Esophagus squamous epithelium (tissue), 5 donors: ENCODE measurements around the gene PITRM1. TPM values are rescaled to one million over a fixed set of nuclear protein-coding genes. Genes with fewer than 3 reads are reported as not detected.

ENCODE experiments used
- DNase-seq: peaks from one replicate; lab custom pipeline; 2025; lab: John Stamatoyannopoulos, UW
- H3K27ac ChIP-seq, 4 donors: fragments of 200-600 bp; sonication (generic); one replicate each; pipeline ENCODE4 v1.5.1; 2016 to 2019; ENCODE audit warnings: mild to moderate bottlenecking in 1 of 4
- H3K27me3 ChIP-seq, 4 donors: fragments of 200-600 bp; sonication (generic); 1 replicate in 3 of 4; 2 replicates in 1 of 4; pipeline versions ENCODE4 v1.5.1 to v1.6.0; 2017 to 2021; ENCODE audit warnings: antibody characterized with exemption in 1 of 4
- H3K36me3 ChIP-seq, 3 donors: fragments of 200-600 bp; sonication (generic); one replicate each; pipeline ENCODE4 v1.5.1; 2016 to 2019
- H3K4me1 ChIP-seq, 3 donors: fragments of 200-600 bp; sonication (generic); one replicate each; pipeline ENCODE4 v1.5.1; 2017 to 2019
- H3K4me3 ChIP-seq, 4 donors: fragments of 200-600 bp; sonication (generic); 1 replicate in 3 of 4; 2 replicates in 1 of 4; pipeline ENCODE4 v1.5.1; 2016 to 2019; ENCODE audit warnings: mild to moderate bottlenecking in 2 of 4, moderate library complexity in 1 of 4
- H3K9me3 ChIP-seq, 3 donors: fragments of 200-600 bp; sonication (generic); one replicate each; pipeline ENCODE4 v1.5.1; 2016 to 2019
- POLR2A ChIP-seq, 4 donors: fragments of 450-650 bp; IDR thresholded peaks; one replicate each; pipeline ENCODE4 v1.6.1; 2017; ENCODE audit warnings: antibody characterized with exemption in 4 of 4, mild to moderate bottlenecking in 4 of 4, moderate library complexity in 3 of 4
- WGBS, 2 donors: methylation state at CpG; one replicate each; pipeline ENCODE4 v1.1.5; 2018; 5-methylcytosine and 5-hydroxymethylcytosine counted together
- intact Hi-C: fragments of 100-400 bp; cut with DNase I; formaldehyde crosslinking; loops from one replicate; pipeline ENCODE4 v1.15.0; 2022
- total RNA-seq, 4 donors: library from RNA; depleted of rRNA; stranded (reverse); fragments of >200 nt; gene quantifications; one replicate each; pipeline ENCODE4 v1.1.0, GENCODE V29; 2016
- TF ChIP-seq, protein P1 (sequence below), 6 experiments: fragments of 450-650 bp in 4 of 6; fragments of 200-600 bp in 2 of 6; sonication (generic) in 2 of 6; IDR thresholded peaks; one replicate each; pipeline ENCODE4 v1.5.1; 2016 to 2019; ENCODE audit warnings: antibody characterized with exemption in 6 of 6, mild to moderate bottlenecking in 4 of 6, moderate library complexity in 4 of 6
- donor health status: DM: yes; HTN: yes; CAD: no.

Gene PITRM1
- total RNA-seq, 4 donors from 2014 or later: 59.2 to 72.5 (median 65.9) TPM

DNA sequence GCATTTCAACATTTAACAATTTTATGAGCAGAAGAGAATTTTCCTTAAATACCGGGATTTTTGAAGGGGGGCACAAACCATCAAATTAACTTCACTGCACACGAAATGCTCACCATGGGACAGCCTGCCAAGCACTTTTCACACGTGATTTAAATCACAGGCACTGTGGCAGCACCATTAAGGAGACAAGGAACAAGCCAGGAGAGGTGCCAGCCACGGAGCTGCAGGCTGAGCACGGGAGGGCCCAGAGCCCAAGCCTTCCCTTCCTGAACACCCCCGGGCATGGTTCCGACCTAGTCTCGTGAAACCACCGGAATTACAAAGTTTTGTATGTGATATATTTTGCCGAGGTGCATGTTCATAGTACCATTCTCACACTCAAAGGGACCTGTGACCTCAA, 13.4 kb downstream of the PITRM1 start:
- Histone ChIP-seq H3K9me3 (no peaks in the 10 kb centered on the region), H3K27me3 (no peaks in the 10 kb centered on the region), H3K27ac (no peak overlapping the region), H3K36me3 (peaks cover 10 to 100% (median 47%) of the 10 kb centered on the region in 3 donors), H3K4me3 (no peak overlapping the region), H3K4me1 (no peaks in the 10 kb centered on the region)
- intact Hi-C loops: no loop called here
- 91% methylated on average over 9 to 10 of the region's 10 CpGs for WGBS, 2 donors
- TF ChIP-seq, protein P1, sequence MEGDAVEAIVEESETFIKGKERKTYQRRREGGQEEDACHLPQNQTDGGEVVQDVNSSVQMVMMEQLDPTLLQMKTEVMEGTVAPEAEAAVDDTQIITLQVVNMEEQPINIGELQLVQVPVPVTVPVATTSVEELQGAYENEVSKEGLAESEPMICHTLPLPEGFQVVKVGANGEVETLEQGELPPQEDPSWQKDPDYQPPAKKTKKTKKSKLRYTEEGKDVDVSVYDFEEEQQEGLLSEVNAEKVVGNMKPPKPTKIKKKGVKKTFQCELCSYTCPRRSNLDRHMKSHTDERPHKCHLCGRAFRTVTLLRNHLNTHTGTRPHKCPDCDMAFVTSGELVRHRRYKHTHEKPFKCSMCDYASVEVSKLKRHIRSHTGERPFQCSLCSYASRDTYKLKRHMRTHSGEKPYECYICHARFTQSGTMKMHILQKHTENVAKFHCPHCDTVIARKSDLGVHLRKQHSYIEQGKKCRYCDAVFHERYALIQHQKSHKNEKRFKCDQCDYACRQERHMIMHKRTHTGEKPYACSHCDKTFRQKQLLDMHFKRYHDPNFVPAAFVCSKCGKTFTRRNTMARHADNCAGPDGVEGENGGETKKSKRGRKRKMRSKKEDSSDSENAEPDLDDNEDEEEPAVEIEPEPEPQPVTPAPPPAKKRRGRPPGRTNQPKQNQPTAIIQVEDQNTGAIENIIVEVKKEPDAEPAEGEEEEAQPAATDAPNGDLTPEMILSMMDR (IDR thresholded peaks at IDR 0.05): no peak
- no peak for DNase-seq

DNA sequence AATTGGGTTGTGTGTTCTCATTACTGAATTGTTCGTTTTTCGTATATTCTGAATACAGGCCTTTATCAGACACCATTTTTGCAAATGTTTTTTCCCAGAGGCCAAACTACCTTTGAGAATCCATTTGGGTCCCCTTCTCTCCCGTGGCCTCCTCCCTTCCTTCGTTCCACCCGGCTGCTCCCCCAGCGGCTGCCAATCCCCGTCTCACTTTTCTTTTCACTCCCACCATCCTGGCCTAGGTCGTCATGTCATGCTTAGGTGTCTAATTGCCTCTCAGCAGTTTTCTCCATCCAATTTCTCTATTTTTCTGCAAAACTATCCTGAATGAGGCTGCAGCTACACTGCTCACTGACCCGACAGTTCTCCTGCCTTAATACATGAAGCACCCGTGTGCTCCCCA, 17.9 kb downstream of the PITRM1 start:
- DNase-seq: no peak
- TF ChIP-seq, protein P1 (IDR thresholded peaks at IDR 0.05): no peak
- Histone ChIP-seq H3K9me3 (no peaks in the 10 kb centered on the region), H3K36me3 (peaks cover 3 to 100% (median 39%) of the 10 kb centered on the region in 3 donors), H3K4me1 (no peaks in the 10 kb centered on the region), H3K27ac (no peak overlapping the region), H3K27me3 (no peaks in the 10 kb centered on the region), H3K4me3 (no peak overlapping the region)
- 94 to 95% methylated on average over 10 of the region's 10 CpGs for WGBS, 2 donors
- intact Hi-C loops: no loop called here

DNA sequence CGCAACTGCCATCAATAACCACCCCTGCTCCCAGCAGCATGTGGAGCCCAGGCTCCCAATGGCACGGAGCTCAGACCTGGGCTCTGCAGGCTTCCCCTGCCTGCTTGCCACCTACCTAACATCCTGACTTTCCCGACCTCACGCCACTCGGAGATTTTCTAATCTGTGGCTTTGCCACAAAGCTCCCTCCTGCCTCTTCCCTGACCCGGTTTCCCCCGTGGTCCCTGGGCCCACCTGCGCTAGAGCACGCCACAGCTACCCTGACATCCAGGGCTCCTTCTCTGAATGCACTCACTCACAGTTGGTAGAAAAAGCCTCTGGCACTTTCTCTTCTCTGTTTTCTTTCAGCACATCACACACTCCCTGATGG, 20.0 kb downstream of the PITRM1 start:
- no peak overlapping the region for H3K4me3 ChIP-seq
- no peak for DNase-seq
- H3K27ac ChIP-seq: no peak overlapping the region
- intact Hi-C loops: no loop called here
- H3K4me1 ChIP-seq: no peaks in the 10 kb centered on the region
- TF ChIP-seq POLR2A (IDR thresholded peaks at IDR 0.05): no peak
- no peaks in the 10 kb centered on the region for H3K27me3 ChIP-seq
- WGBS, 2 donors: 86 to 89% methylated on average over 9 of the region's 9 CpGs
- H3K36me3 ChIP-seq: peaks cover 1 to 100% (median 45%) of the 10 kb centered on the region in 3 donors
- no peaks in the 10 kb centered on the region for H3K9me3 ChIP-seq

DNA sequence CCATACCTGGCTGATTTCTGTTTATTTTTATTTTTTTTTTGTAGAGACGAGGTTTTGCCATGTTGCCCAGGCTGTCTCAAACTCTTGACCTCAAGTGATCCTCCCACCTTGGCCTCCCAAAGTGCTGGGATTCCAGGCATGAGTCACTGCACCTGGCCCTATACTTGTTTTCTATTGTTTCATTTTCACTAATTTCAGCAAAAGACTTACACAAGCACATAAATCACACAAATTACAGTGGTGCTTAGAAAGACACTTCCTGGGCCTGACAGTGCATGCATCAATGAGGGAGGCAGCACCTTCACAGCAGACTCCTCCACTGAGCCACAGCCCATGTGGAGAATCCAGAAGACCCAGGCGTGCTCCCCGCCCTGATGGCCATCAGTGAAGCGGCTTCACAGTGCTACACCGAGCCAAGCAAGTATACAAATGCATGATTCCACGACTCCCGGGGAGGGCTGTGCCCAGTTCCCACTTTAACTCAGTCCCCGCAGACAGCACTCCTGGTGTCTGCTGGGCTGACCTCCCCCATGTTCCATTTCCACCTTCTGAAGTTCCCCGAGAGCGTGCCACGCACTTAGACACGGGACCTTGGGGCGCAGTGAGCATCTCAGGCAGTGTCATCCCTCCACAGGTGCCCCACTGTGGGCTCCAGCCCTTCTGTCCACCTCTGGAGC, 20.6 kb downstream of the PITRM1 start:
- no peak overlapping the region for H3K4me3 ChIP-seq
- DNase-seq: no peak
- no peaks in the 10 kb centered on the region for H3K27me3 ChIP-seq
- WGBS, 2 donors: 90 to 95% methylated on average over 9 to 10 of the region's 13 CpGs
- no peak overlapping the region for H3K27ac ChIP-seq
- peaks cover 6 to 100% (median 43%) of the 10 kb centered on the region in 3 donors for H3K36me3 ChIP-seq
- no peak for TF ChIP-seq POLR2A (IDR thresholded peaks at IDR 0.05)
- intact Hi-C loops: no loop called here
- H3K9me3 ChIP-seq: no peaks in the 10 kb centered on the region
- no peaks in the 10 kb centered on the region for H3K4me1 ChIP-seq

DNA sequence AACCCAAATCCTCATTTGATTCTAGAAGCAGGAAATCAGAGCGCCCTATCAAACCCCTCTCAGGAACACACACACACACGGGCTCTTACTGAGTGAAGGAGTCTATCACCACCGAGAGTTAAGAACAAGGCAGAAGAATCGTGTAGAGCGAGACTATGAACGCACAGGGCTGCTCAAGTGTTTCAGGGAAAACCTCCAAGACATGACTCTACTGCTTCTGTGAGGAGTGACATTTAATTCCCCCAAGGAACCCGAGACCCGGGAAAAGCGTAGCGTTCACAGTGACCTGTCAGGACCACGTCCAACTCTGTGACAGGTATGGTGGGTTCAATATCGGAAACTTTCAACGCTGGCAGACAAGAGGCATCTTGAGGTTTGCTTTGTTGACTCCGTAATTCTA, 21.6 kb downstream of the PITRM1 start:
- Histone ChIP-seq H3K27ac (no peak overlapping the region), H3K27me3 (no peaks in the 10 kb centered on the region), H3K9me3 (no peaks in the 10 kb centered on the region), H3K4me1 (no peaks in the 10 kb centered on the region), H3K4me3 (no peak overlapping the region), H3K36me3 (peaks cover 12 to 100% (median 50%) of the 10 kb centered on the region in 3 donors)
- intact Hi-C loops: no loop called here
- TF ChIP-seq, protein P1 (IDR thresholded peaks at IDR 0.05): no peak
- no peak for TF ChIP-seq POLR2A (IDR thresholded peaks at IDR 0.05)
- 89 to 96% methylated on average over 14 of the region's 14 CpGs for WGBS, 2 donors
- no peak for DNase-seq

DNA sequence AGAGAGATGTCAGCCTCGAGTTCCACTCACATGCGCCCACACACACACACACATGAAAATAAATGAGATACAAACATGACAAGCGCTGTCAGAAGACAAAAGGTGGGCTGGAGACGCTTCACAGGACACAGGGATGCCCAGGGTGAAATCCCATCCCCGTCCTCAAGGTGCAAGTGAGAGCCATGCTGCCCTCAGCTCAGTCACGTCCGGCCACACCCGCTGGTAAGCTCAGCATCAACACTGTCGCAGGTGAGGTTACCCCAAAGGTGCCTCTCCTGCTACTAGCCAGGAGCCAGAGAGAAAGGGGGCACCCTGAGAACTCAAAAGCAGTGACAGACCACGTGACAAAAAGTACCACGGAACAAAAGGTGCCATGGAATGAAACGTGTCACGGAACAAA, 22.2 kb downstream of the PITRM1 start:
- 88 to 93% methylated on average over 11 to 13 of the region's 13 CpGs for WGBS, 2 donors
- DNase-seq: no peak
- intact Hi-C loops: no loop called here

More for the DNA sequence above, 22.2 kb downstream of the PITRM1 start:
- peaks cover 14 to 100% (median 51%) of the 10 kb centered on the region in 3 donors for H3K36me3 ChIP-seq
- H3K27me3 ChIP-seq: no peaks in the 10 kb centered on the region
- no peaks in the 10 kb centered on the region for H3K4me1 ChIP-seq
- no peak overlapping the region for H3K4me3 ChIP-seq
- no peak for TF ChIP-seq POLR2A (IDR thresholded peaks at IDR 0.05)
- TF ChIP-seq, protein P1 (IDR thresholded peaks at IDR 0.05): no peak
- no peaks in the 10 kb centered on the region for H3K9me3 ChIP-seq
- H3K27ac ChIP-seq: no peak overlapping the region
